ENCODE measurements around the gene PTPN6.
"Not testable (repeated sequence)": the region's sequence is repeated elsewhere in the genome, so short reads cannot be mapped to it uniquely, and the experiment has no call there.

Gene PTPN6

GRCh38 chr12:6950811-6951540 is at the start of gene PTPN6:
Gene PTPN6 (plus strand): TSS chr12:6951356. CDS start chr12:6951513, 157 bp downstream.
- no peak for DNase-seq (ENCODE audit: low spot score)

DNA sequence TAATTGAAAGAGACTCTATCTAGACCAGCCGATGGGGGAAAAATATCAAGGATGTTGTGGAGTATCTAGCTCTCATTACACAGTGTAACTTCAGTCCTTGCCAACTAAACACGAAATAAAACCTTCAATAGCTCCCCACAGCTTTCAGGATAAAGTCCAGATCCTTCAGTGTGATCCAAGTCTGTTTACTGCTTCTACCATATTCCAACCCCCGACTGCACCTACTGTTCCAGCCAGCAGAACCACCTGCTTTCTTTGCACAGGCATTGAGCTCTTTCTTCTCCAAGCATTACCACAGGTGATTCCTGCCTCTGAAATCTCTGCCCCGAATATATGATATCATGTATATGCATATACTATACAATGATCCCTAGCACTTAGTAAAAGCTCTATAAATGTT is 48.7 kb upstream of the PTPN6 start:
- no peak for DNase-seq (ENCODE audit: low spot score)

DNA sequence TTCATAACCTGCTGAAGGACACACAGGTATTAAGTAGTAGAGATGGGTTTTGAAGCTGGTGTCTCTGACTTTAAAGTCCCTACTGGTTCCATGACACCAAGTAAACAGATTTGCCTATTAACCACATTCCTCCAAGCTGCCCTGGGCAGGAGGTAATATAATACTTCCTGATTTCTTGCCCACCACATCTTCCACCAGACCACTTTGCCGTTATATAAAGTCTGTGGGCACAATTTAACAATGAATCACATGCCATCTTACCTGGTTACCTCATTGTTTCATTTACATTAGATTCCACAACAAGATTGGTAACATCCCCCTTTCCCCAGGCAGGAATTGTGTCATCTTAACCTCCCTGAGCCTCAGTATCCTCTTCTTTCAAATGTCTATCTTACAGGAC is 47.4 kb upstream of the PTPN6 start:
- no peak for DNase-seq (ENCODE audit: low spot score)

GRCh38 chr12:6904280-6905276 is 46.6 kb upstream of the PTPN6 start, which contains the start of gene LRRC23:
Gene LRRC23 (plus strand): TSS chr12:6904822. CDS start chr12:6905634, 812 bp downstream.
- DNase-seq (ENCODE audit: low spot score), result peak; percentile 91

GRCh38 chr12:6905414-6906040 is 45.6 kb upstream of the PTPN6 start:
- DNase-seq (ENCODE audit: low spot score), result no peak

- not testable (repeated sequence) for DNase-seq (ENCODE audit: low spot score)
These were observed 43.0 kb upstream of the PTPN6 start for GRCh38 chr12:6908141-6908540.

DNA sequence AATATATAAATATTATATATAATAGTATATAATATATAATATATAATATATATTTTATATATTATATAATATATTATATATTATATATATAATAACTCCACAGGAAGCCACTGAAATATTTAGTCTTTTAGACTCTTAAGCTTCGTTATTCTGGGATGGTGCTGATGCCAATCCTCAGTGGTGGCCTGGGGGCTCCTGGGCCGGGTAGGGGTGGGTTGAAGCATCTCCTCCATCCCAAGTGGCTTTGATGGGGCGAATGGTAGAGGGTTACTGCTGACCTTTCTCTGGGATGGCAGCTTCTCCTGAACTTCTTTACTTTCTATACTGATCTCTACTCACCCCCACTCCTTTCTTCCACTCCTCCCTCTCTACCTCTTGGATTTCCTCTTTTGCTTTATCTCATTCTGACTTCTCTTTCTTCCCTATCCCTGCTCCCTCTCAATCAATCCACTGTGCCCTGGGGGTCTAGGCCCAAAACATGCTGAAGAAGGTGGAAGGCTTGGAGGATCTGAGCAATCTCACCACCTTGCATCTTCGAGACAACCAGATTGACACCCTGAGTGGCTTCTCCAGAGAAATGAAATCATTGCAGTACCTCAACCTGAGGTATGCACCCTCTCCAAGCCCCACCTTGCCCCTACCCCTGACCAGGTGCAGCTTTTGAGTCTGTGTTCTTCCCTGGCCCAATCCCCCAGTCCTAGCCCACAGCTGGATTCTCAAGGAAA is 41.6 kb upstream of the PTPN6 start:
- no peak for DNase-seq (ENCODE audit: low spot score)

GRCh38 chr12:6912164-6912935 is 38.8 kb upstream of the PTPN6 start:
- no peak for DNase-seq (ENCODE audit: low spot score)

GRCh38 chr12:6914246-6914946 is 36.8 kb upstream of the PTPN6 start, which contains the start of gene ENO2:
Gene ENO2 (plus strand): TSS chr12:6914580. CDS start chr12:6915833, 1,253 bp downstream.
- DNase-seq (ENCODE audit: low spot score), result peak; percentile 86

DNA sequence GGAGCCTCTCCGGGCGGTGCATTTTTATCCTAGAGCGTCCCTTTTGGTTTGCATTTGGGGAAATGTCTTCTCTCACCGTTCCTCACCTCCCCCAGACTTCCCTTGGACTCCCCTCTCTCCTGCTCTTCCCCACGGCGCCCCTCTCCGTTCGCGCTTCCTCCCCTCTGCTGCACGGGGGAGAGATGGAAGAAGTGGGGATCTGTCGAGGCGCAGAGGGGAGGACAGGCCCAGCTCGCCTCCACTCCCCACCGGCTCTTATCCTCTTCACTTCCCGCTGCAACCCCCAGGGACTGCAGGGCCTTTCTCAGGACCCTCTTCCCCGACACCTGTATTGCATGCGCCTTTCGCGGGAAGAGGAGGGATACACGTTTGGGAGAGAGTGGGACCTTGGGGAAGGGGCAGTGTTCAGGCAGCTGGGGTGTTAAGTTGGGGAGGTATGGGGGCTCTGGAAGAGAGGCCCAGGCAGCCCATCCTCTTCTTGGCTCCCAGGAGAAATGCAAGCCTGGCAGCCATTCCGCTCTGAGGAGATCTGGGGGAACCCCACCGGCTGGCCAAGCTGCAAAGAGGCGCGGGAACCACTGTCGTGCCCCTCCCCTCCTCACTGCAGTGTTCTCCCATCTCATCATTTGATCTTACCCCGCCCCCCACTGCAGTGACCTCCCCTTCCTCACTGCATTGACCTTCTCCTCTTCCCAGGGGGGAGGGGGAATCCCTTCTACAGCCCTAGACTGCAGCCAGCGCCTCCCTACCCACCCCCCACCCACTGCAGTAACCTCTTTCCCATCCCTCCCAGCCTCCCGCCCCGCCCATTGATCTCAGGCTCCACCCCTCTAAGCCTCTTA is 36.0 kb upstream of the PTPN6 start:
- DNase-seq (ENCODE audit: low spot score), result peak; percentile 89

GRCh38 chr12:6915789-6916285 is 35.3 kb upstream of the PTPN6 start:
- DNase-seq (ENCODE audit: low spot score), result no peak

- DNase-seq (ENCODE audit: low spot score), result no peak
These were observed 34.5 kb upstream of the PTPN6 start for GRCh38 chr12:6916426-6917200.

- no peak for DNase-seq (ENCODE audit: low spot score)
These were observed 33.5 kb upstream of the PTPN6 start for GRCh38 chr12:6917491-6918231.

DNA sequence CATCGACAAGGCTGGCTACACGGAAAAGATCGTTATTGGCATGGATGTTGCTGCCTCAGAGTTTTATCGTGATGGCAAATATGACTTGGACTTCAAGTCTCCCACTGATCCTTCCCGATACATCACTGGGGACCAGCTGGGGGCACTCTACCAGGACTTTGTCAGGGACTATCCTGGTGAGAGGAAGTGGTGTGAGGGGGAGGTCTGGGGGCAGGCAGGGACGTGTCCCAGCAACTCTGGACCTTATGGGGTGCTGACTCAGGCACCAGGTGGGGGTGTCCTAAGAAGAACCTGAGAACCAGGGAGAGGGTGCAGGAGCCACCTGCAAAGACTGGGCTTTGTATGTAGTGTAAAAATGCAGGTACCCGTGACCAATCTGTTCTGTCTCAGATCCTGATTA is 31.6 kb upstream of the PTPN6 start:
- no peak for DNase-seq (ENCODE audit: low spot score)

GRCh38 chr12:6921539-6921938 is 29.6 kb upstream of the PTPN6 start:
- no peak for DNase-seq (ENCODE audit: low spot score)

- no peak for DNase-seq (ENCODE audit: low spot score)
These were observed 28.9 kb upstream of the PTPN6 start for GRCh38 chr12:6921996-6922946.
